Stimulated activated CD8-positive, alpha-beta memory T cell treated with anti-CD3 and anti-CD28 coated beads, Interleukin-7, amount 100 ng/mL, for 4 hours (primary cell): ENCODE results near the gene SRRM4.

Experiments
- DNase-seq, 2 donors: peaks; one replicate each; pipeline ENCODE4 v3.0.0-alpha.2; 2020; ENCODE audit warnings: low read depth in 2 of 2

The SRRM4 gene

GRCh38 chr12:119201789-119202543 is 220.6 kb downstream of the SRRM4 start:
- no peak for DNase-seq

DNA sequence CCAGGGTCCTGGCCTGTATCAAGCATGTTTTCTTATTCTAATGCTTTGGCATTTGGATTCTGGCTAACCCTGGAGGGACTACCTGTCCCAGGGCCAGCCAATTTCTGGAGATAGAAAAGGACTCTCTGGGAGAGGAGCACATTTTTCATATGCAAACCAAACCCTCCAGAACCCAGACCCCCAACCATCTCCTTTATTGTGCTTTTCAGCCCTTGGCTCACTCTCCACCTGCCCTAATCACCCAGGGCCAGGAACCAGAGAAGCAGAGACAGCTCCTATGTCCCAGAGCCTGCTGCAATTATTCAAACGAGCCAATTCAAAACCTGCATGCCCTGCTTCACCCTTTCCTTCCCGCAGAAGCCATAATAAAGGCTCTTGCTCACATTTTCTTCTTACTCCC is 221.2 kb downstream of the SRRM4 start:
- no peak for DNase-seq

DNA sequence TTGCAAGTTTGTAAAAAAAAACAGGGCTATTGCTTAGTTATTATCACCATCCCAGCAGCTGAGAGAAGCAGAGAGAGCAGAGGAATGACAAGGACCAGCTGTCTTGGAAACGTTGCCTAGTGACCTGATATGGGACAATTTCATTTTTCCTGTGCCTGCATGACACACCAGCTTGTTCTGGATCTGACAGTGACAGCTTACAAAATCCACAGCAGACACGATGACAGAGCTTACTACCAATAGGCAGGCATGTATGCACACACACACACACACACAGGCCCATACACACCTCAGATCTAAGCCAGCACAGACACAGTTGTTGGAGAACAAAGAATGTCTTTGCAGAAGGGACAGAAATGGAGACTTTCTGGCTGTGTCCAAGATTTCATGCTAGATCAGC is 222.8 kb downstream of the SRRM4 start:
- DNase-seq = no peak

- no peak for DNase-seq
Observed at GRCh38 chr12:119204671-119205285, 223.4 kb downstream of the SRRM4 start.

DNA sequence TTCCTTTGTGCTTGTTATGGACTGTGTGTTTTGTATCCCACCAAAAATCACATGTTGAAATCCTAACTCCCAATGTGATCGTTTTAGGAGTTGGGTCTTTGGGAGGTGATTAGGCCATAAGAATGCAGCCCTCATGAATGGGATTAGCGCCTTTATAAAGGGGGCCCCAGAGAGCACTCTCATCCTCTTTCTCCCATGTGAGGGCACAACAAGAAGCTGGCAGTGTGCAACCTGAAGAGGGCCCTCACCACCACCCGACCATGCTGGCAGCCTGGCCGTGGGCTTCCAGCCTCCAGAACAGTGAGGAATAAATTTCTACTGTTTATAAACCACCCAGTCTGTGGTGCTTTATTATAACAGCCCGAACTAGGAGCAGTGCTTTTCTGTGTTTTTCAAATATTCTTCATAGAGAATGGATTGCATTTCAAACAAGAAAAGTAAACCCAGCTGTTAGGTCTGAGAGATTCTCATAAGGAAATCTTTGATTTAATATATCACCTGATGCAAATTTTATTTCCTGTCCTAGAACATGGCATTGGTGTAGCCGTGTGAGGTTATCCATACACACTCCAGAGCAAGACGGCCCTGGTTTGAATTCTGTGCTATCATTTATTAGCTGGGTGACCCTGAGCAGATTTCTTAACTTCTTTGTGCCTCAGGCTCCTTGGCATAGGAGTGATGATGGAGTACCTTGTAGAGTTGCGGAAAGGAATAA is 225.2 kb downstream of the SRRM4 start:
- no peak for DNase-seq

DNA sequence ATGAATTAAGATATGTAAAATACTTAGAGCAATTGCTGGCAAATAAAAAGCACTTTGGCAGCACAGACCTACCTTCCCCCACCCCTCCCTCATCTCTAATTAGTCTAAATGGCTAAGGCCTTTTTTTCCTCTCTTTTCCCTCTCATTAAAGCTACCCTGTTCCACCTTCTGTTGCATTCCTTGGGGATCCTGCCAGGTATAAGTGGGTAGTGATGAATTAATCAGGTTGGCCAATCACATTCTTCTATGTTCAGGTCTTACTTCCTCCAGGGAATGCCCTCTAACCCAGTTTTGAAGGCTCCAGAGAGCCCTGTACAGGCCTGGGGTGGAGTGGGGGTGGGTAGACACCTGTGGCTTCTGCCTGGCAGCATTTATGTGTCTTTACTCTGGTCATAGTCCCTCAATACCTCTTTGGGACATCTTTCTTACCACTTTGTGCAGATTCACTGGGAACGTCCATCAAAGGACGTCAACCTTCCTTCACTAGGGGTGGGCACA is 225.8 kb downstream of the SRRM4 start:
- no peak for DNase-seq

DNA sequence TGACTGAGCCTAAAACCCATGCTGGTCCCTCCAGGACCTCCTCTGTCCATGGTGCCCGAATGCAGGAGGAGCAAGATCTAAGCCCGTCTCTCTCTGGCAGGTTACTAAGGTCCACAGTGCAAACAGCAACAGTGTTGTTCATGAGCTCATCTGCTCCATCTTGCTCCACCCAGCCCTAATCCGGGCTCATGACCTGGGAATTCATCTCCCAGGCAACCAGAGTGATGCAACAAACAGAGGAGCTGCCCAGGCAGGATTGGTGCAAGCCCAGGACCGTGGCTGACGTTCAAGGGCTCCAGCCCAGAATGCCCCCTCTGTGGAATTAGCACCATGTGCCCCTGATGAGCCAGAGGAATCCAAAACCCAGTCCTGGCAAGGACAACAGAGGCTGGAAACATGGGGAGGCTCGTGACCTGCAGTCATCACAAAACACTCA is 227.3 kb downstream of the SRRM4 start:
- DNase-seq = no peak

- no peak for DNase-seq
Observed at GRCh38 chr12:119211884-119212283, 230.5 kb downstream of the SRRM4 start.
